Metanephros (tissue), 2 donors: ENCODE measurements around the gene ESRRA. TPM values are rescaled to one million over a fixed set of nuclear protein-coding genes. Genes with fewer than 3 reads are reported as not detected.

Experiments used
- small RNA-seq: library from RNA; depleted of rRNA; stranded (forward); fragments of <200 nt; gene quantifications from one replicate; pipeline ENCODE3, GENCODE V24; 2014; ENCODE audit warnings: low replicate concordance
- total RNA-seq: library from RNA; depleted of rRNA; stranded (reverse); fragments of >200 nt; gene quantifications from one replicate; pipeline ENCODE4 v1.2.3, GENCODE V29; 2014

ESRRA gene
- 29.7 TPM for total RNA-seq

DNA sequence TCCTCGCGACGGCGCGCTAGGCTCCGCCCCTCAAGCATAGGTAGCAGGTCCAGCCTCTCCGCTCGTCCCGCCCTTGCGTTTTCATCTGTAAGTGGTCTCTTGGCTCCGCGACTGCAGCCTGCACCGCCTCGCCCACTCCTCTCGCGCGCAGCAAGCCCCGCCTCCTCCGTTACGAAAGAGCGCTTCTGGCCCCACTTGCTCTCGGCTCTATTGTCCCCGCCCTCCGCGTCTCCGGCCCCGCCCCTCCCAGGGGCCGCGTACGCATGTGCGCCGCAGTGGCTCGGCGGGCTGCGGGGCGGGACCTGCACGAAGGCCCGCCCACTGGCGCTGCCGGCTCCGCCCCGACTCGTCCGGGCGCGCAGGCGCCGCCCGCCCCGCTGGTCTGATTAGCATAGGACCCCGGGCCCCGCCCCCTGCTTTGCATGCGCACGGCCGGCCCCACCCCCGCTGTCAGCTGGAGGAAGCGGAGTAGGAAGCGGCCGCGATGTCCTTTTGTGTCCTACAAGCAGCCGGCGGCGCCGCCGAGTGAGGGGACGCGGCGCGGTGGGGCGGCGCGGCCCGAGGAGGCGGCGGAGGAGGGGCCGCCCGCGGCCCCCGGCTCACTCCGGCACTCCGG lies at the start of gene ESRRA:
Gene ESRRA, plus strand, starts transcription at position 450 of the 616 bp plus-strand sequence. CDS start 1,656 bp downstream, outside the sequence.

DNA sequence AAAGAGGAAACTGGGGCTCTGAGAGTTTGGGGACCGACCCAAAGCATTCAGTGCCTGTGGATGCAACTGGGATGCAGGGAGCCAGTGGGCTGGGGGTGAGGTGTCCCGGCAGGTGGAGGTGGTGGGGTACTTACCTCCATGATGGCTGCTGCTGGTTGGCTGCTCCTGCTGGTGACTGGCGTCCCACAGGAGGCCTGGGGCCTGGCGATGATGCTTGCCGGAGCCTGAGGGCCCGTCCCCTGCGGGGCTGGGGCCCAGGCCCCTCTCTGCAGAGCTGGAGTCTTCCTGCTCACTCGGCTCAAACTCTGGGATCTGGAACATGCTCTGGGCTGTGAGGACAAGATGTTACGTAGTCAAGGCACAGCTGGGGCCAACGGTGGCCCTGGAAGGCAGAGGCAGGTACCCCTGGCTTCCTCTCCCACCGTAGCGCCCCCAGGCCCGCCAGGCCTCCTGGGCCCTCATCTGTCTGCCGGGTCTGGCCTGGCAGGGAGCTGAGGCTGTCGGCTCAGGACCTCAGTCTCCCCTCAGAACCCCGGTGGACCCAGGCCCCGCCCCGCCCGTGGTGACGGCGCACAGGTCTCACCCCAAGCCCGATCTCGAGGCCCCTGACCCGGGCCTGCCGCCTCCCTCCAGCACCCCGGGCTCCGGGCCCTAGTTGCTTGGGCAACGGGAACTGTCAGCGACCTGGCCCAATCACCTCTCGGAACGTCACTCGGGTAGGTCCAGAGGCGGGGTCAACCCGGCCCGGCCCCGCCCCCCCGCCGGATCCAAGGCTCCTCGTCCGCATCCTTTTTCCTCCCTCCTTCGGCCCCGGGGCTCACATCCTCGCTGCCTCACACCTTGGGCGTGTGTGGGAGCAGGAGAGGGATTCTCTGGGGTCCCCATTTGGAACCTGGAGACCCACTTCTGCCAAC lies 21.0 kb upstream of the ESRRA start, which contains the start of gene BAD:
Gene BAD, minus strand, starts transcription at position 618 of the 914 bp plus-strand sequence. Its CDS starts 297 bp downstream, at position 321.

GRCh38 chr11:64284962-64285884 lies 20.1 kb upstream of the ESRRA start, which contains the start of gene GPR137:
GPR137 (plus strand) TSS chr11:64285848; CDS start chr11:64286525, 677 bp downstream.

DNA sequence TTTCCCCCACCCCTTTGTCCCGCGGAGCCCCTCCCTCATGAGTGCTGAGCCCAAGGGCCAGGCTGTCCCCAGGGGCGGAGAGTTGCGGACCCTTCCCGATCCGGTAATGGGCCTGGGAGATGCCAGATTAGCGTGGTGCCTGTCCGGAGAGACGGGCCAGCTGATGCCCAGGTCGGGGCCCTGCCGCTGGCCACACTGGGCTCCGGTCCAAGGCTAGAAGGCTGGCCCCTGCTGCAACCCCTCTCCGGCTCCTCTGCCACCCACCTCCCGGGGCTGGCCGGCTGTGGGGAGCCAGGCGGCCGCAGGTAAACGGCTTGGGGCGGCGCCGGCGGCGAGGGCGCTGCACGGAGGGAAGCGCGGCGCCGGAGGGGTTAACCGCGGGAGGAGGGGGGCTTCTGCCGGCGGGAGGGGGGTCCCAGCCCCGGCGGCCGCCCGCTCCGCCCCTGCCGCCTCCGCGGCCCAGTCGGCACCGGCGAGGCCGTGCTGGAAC lies 14.0 kb upstream of the ESRRA start, which contains the start of gene KCNK4:
Gene KCNK4, plus strand, starts transcription at position 41 of the 490 bp plus-strand sequence. CDS start 1,717 bp downstream, outside the sequence.

DNA sequence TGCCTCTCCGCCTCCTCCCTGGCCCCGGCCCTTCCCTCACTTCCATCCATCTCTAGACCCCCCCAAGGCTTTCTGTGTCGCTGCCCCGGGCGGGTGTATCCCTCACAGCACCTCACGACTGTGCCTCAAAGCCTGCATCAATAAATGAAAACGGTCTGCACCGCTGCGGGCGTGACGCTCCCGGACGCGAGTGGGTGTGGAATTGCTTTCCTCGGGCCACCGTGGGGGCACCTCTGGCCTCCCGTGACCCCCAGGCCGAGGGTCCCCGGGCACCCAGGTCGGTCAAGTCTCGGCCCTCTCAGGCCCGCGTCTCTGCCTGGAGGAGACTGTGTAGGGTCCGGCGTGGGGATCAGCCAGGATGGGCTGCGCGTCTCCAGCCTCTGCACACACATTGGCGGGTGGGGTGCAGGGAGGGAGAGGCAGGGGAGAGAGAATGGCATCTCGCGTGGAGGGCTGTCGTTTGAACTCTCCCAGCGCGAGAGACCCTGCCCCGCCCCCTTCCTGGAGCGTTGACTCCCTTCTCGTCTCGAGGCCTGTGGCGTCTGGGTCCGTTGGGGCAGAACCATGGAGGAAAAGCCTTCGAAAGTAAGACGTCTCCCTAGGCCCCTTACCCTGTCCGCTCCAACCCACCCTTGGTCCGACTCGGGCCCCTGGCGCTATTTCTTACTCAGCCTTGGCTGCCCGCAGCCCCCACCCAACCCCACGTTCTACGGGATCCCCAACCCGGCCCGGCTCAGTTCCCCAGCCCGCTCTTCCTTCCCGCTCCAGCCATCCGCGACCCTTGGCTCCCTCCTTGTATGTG lies 5.3 kb upstream of the ESRRA start, which contains the start of gene CATSPERZ:
Gene CATSPERZ, plus strand, starts transcription at position 512 of the 802 bp plus-strand sequence. Its CDS starts 53 bp downstream, at position 565.

DNA sequence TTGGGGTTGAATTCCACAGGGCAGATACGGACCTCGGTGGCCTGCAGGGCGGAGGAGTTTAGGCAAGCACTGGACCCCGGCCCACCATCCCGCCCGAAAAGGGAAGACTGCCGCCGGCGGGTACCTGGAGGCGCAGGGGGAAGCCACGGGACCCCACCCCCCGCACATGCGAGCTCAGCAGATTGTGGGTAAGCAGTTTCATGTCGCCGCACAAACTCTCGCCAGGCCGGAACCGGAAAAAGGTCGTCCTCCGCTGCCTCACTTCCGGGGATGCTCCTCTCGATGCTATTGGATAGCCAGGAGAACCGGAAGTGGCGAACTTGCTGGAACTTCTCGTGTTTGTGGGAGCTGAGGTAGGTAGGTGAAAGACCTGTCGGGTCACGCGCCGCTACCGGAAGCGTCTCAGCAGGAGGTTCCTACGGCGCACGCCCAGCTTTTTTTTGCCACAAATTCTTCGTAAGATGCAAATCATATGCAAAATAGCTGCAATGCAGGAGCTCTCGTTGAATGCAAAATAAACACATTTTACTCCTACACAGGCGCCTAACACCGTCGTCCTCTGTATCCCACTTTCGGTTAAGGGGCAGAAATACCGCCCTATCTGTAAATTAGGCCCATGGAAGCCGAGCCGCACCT lies 12.1 kb downstream of the ESRRA start, which contains the start of gene TRMT112:
Gene TRMT112, minus strand, starts transcription at position 235 of the 636 bp plus-strand sequence. Its CDS starts 33 bp downstream, at position 202.

DNA sequence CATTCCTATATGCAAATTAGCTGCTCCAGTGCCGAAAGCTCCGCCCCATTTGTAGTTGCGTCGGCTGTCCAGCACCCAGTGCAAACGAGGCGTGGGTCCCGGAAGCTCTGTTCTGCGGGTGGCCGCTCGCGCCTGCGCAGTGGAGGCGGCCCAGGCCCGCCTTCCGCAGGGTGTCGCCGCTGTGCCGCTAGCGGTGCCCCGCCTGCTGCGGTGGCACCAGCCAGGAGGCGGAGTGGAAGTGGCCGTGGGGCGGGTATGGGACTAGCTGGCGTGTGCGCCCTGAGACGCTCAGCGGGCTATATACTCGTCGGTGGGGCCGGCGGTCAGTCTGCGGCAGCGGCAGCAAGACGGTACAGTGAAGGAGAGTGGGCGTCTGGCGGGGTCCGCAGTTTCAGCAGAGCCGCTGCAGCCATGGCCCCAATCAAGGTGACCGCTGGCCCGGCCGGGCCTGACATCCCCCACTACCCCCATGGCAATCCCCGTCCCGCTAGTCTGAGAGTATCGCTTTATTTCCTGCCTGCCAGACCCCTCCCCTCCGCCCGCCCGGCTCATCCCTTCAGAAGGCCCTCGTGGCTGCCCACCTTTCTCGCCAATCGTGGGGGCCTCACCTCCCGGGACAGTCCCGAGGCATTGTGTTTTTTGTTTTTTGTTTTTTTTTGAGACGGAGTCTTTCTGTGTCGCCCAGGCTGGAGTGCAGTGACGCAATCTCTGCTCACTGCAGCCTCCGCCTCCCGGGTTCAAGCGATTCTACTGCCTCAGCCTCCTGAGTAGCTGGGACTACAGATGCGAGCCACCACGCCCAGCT lies 12.8 kb downstream of the ESRRA start, which contains the start of gene PRDX5:
Gene PRDX5, plus strand, starts transcription at position 161 of the 805 bp plus-strand sequence. Its CDS starts 95 bp downstream, at position 256.

GRCh38 chr11:64339754-64340408 lies 34.6 kb downstream of the ESRRA start, which contains the start of gene CCDC88B:
CCDC88B (plus strand) TSS chr11:64340204; CDS start chr11:64340267, 63 bp downstream.

DNA sequence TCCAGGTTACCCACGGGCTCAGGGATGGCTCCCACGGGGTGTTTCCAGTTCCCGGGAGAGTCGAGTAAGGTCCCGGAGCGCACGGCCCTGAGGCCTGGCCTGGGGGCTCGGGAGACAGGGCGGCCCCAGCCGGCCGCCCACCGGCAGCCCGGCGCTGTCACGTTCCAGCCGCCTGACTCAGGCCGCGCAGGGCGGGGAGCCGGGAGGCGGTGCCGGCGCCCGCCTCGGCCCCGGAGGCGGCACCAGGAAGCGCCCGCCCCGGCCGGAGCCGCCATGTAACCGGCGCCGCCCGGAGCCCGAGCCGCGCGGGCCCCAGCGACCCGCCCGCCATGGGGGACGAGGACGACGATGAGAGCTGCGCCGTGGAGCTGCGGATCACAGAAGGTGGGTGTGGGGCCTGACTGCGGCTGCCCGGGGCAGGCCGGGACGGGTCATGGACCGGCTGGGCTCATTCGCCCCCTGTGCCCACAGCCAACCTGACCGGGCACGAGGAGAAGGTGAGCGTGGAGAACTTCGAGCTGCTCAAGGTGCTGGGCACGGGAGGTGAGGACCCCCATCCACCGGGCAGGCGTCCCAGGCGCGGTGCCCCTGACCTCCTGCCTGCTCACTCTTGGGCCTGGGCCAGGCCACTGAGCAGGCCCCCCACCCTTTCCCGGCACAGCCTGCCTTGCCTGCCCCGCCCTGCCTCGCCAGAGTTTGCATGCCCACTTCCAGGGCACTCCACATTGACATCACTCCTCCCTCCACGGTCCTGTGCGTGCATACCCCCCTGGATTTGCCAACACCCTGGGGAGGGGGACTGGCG lies 53.8 kb downstream of the ESRRA start, which contains the start of gene RPS6KA4:
Gene RPS6KA4, plus strand, starts transcription at position 256 of the 805 bp plus-strand sequence. Its CDS starts 74 bp downstream, at position 330.

Small RNA genes within 50 kb of the gene (small RNA-seq; reads per million reads assigned to genes)
- gene MIR7155 (0.07 reads per million), gene RF00019 (not detected)

Other genes with a start within 250 kb of the ESRRA start
- 36.0 TPM for gene MACROD1, start 139.4 kb upstream of the ESRRA start, total RNA-seq
- gene STIP1, start 119.4 kb upstream of the ESRRA start, total RNA-seq = 114 TPM
- 13.4 TPM for gene FERMT3, start 98.8 kb upstream of the ESRRA start, total RNA-seq
- gene TRPT1, start 79.3 kb upstream of the ESRRA start, total RNA-seq = 35.5 TPM
- gene NUDT22, start 79.2 kb upstream of the ESRRA start, total RNA-seq = 51.3 TPM
- gene DNAJC4, start 75.0 kb upstream of the ESRRA start, total RNA-seq = 28.6 TPM
- 50.6 TPM for gene VEGFB, start 70.9 kb upstream of the ESRRA start, total RNA-seq
- 104 TPM for gene FKBP2, start 64.4 kb upstream of the ESRRA start, total RNA-seq
- 48.6 TPM for gene PPP1R14B, start 58.6 kb upstream of the ESRRA start, total RNA-seq
- gene PLCB3, start 54.0 kb upstream of the ESRRA start, total RNA-seq = 16.9 TPM
- gene BAD, start 20.9 kb upstream of the ESRRA start, total RNA-seq = 101 TPM
- gene GPR137, start 19.7 kb upstream of the ESRRA start, total RNA-seq = 13.6 TPM
- gene KCNK4, start 14.2 kb upstream of the ESRRA start, total RNA-seq = not detected
- gene CATSPERZ, start 5.2 kb upstream of the ESRRA start, total RNA-seq = not detected
- 194 TPM for gene TRMT112, start 12.0 kb downstream of the ESRRA start, total RNA-seq
- 138 TPM for gene PRDX5, start 12.6 kb downstream of the ESRRA start, total RNA-seq
- gene CCDC88B, start 34.7 kb downstream of the ESRRA start, total RNA-seq = 10.8 TPM
- gene RPS6KA4, start 53.6 kb downstream of the ESRRA start, total RNA-seq = 16.8 TPM